HuH-7.5 (cell line): ENCODE results near the gene LRRC7.

Source experiments
- DNase-seq: peaks from one replicate; pipeline ENCODE4 v3.0.0; 2011; ENCODE audit warnings: low spot score

Gene LRRC7

DNA sequence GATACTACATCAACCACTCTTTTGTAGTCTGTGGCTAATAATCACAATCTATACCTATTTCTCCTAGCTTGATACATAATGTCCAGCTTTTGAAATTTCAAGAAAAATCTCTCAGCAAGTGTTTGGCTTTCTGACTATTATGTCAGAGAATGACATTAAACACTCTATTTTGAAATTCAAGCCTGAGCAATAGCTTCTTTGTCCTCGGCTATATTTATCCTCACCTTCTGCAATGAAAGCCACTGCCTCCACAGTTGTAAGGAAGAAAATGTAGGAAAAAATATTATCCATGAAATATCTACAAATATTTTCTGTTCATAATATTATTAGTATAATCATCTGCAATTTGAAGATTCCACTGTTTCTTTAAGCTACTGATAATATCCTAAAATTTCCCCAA is 22.1 kb downstream of the LRRC7 start:
- DNase-seq: no peak

GRCh38 chr1:69592341-69592740 is 24.6 kb downstream of the LRRC7 start:
- DNase-seq: no peak

DNA sequence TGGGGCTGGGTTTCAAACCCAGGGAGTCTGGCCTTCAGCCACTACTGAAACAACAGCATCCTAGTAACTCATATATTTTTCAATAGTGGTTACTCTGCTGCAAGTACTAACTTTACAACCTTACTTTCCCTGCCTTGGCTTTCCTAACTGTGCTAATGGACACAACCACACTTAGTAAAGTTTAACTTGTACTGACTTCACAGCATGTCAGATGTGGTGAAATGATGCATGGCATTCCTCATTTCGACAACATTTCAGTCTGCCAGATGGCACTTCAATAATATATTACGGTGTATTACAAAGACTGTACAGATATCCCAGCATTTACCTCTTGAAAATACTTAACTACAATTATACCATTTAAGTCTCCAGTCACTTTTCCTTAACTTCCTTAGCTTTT is 27.8 kb downstream of the LRRC7 start:
- DNase-seq: no peak

GRCh38 chr1:69611316-69611715 is 43.6 kb downstream of the LRRC7 start:
- DNase-seq: no peak

- DNase-seq: no peak
These were observed 45.7 kb downstream of the LRRC7 start for GRCh38 chr1:69613414-69613813.

GRCh38 chr1:69638673-69639072 is 71.0 kb downstream of the LRRC7 start:
- DNase-seq: no peak

DNA sequence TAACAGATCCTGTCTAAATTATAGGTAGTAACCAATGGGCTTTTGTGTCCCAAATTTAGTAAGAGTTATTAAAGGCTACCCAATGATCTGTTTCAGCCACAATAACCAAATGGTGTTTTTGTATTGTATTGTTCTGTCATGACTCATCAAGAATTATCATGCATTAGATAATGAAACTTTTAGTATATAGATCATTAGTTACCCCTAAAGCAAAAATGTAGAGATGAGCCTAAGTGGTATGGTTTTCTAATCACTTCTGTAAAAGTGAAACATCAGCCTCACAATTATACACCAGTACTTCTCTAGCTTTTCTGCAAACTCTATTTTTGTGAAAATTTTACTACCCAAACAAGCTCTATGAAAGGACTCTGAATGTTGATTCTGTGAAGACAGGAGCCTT is 71.4 kb downstream of the LRRC7 start:
- no peak for DNase-seq

GRCh38 chr1:69643266-69643665 is 75.5 kb downstream of the LRRC7 start:
- DNase-seq: no peak

GRCh38 chr1:69645477-69645876 is 77.8 kb downstream of the LRRC7 start:
- DNase-seq: no peak

GRCh38 chr1:69648486-69648885 is 80.8 kb downstream of the LRRC7 start:
- DNase-seq: no peak

GRCh38 chr1:69649383-69649990 is 81.8 kb downstream of the LRRC7 start:
- no peak for DNase-seq

DNA sequence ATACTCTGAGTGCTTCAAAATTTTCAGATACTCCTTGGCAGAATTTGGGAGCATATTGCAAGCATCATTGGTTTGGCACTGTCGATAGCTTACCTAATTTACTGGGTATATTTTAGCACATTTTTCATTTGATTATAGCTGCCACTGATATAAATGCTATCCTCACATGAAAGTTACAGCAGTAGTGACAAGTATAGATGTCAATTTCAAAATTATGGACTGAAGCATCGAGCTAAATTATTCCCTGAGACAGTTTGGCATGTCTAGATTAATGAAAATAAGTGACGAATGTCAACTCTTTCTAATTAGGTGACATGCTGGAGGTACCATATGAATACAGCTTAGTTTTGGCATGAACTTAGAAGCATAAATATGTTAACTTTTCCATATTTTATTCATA is 83.1 kb downstream of the LRRC7 start:
- no peak for DNase-seq

- DNase-seq: no peak
These were observed 83.9 kb downstream of the LRRC7 start for GRCh38 chr1:69651656-69652055.

DNA sequence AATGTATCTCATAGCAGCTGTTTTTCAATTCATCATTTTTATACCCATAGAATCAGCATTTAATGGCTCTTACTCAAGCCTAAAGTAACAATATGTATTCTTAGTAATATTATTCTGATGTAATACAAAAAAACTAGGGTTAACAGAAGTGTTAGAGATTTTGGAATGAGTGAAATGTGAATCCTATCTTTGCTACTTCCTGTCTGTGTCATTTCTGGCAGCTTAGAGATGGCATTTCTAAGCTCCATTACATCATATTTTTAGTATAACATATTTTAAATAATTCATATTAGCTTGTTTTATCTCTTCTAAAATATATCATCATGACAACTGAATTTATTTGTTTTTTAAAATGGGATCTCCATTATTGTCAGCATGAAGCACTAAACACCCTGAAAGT is 90.2 kb downstream of the LRRC7 start:
- no peak for DNase-seq

DNA sequence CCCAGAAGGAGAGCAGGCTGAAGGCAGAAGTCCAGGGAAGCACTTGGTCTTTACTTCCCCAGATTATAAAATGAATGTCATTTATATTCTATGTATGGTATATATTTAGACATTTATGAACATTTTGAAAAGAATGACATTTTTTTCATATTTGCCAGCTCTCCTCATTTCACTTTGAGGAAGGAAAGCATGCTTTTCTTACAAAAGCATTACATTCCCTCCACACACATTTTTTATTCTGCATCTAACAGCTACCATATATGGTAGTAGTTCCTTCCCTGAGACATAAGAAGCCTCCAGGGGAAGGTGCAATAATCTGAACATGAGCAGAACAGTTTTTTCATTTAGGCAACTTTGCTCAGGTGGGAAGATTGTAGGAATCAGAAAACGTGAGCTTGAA is 94.0 kb downstream of the LRRC7 start:
- no peak for DNase-seq

DNA sequence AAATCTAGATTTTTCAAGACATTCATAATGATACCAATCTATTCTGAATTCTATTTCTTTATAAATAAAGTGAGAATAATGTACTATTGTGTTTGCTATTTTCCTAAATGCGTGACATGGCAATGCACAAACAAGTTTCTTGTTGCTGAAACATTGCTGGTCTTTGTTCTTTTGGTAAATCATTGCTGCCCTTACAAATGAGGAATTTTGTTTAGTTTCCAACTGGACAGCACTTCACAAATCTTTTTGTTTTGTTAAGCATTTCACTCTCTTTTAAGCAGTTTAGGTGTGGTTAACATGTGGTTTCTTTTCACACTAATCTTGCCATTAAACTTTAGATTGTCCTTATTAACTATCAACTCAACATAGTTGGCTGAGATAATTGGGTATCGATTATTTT is 94.6 kb downstream of the LRRC7 start:
- DNase-seq: no peak

DNA sequence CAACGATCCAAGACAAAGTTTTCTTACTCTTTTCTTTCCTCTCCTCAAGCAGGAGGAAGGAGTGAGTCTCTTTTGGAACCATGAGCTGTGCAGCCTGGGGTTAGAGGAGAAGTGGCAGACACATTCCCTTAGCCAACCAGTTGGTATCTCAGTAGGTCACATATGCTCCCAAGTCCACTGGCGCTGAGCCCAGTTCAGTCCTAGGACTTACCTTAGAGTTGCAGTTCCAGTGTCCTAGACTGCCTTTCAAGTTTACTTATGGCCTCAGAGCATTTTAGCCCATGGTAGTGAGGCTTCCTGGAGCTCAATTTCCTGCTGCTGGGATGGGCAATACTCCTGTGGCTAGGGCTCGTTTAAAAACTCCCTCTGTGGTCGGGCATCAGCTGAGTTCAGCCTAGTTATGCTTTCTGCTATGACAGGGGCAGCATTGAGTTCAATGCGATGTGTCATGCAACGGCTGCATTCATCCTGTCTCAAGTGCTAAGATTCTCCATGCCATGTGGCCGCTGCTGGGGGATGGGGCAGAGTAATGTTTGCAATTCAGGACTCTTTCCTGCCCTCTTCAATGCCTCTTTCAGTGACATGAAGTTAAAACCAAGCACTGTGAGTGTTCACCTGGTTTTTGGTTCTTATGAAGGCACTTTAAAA is 103.8 kb downstream of the LRRC7 start:
- no peak for DNase-seq

DNA sequence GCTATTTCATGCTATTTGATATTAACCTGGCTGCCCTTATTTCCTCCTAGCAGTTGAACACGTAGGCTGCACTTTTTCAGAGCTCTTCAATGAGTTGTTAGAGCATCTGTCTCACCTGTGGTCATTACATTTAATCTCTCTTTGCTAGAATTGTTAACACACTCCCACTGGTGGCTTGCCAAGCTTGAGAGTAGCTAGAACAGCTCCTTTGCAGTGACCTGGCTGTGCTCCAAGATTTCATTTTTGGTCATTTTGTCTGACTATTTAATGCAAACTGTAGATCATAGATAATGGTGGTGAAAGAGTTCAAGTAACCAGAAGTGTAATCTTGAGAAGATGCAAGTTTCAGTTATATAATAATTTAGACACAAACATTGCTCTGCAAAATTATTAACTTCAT is 105.6 kb downstream of the LRRC7 start:
- DNase-seq: no peak

- no peak for DNase-seq
These were observed 112.2 kb downstream of the LRRC7 start for GRCh38 chr1:69679965-69680364.

GRCh38 chr1:69686367-69686984 is 118.8 kb downstream of the LRRC7 start:
- DNase-seq: no peak

DNA sequence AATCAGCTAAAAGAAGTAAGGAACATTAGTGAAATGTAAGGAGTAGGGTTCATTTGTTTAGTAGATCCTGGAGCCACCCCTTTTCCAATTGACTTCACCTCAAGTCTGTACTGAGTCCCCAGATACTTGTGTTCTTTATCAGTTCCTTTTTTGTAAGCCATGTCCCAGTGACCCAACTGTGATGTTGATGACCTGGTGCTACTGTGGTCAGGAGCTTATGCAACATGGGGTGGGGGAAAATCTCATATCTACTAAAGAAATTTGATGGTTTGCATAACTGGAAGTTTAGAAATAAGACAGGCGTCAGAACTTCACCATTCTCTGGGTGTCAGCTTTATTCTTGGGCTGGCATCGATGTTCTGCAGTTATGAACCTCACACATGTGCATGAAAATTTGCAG is 120.5 kb downstream of the LRRC7 start:
- DNase-seq: no peak

DNA sequence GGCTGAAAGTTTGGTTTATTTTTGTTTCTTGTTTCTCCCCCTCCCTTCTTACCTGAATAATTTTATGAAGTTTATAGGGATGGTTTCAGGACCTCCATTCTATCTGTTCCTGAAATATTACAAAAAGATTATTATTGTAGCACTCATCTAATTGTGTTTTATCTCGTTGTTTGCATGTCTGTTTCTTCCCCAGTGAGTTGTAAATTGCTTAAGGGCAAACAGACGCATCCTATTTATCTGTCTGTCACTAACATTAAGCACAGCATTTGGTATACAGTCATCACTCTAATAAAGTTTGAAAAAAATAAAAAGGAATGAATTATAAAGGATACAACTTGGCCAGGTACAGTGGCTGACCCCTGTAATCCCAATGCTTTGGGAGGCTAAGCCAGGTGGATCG is 123.5 kb downstream of the LRRC7 start:
- DNase-seq: no peak

GRCh38 chr1:69693921-69694675 is 126.4 kb downstream of the LRRC7 start:
- DNase-seq: no peak
